Neutrophil (primary cell): Measurements from ENCODE around the gene THSD4.

Experiments
- H3K27ac ChIP-seq: fragments of 200-600 bp; sonication (generic); 2 replicates; pipeline ENCODE4 v1.5.1; 2016; ENCODE audit warnings: mild to moderate bottlenecking, moderate library complexity
- H3K27me3 ChIP-seq: fragments of 200-600 bp; sonication (generic); 2 replicates; pipeline ENCODE4 v1.6.0; 2016; ENCODE audit warnings: mild to moderate bottlenecking
- H3K36me3 ChIP-seq: fragments of 200-600 bp; sonication (generic); 2 replicates; pipeline ENCODE4 v1.5.1; 2017
- H3K4me1 ChIP-seq, 2 experiments: fragments of 200-600 bp in 1 of 2; sonication (generic) in 1 of 2; 1 replicate in 1 of 2; 2 replicates in 1 of 2; pipeline versions ENCODE4 v1.5.1 to v1.6.1; 2013 to 2016; ENCODE audit warnings: low read depth in 1 of 2, low read length in 1 of 2, mild to moderate bottlenecking in 1 of 2, moderate library complexity in 1 of 2; ENCODE audit not compliant: control insufficient read depth in 1 of 2, insufficient read depth in 1 of 2
- H3K4me3 ChIP-seq, 2 experiments: fragments of 200-600 bp in 1 of 2; sonication (generic) in 1 of 2; 1 replicate in 1 of 2; 2 replicates in 1 of 2; pipeline ENCODE4 v1.5.1; 2013 to 2016; ENCODE audit warnings: low read depth in 1 of 2, low read length in 1 of 2, mild to moderate bottlenecking in 1 of 2, moderate library complexity in 1 of 2
- H3K9me3 ChIP-seq: fragments of 200-600 bp; sonication (generic); 2 replicates; pipeline ENCODE4 v1.5.1; 2016
- CTCF ChIP-seq: fragments of 200-600 bp; sonication (generic); IDR thresholded peaks from 2 replicates; pipeline ENCODE4 v1.5.1; 2016; ENCODE audit warnings: antibody characterized with exemption

THSD4 gene

GRCh38 chr15:71228403-71228802 is 113.1 kb downstream of the THSD4 start:
- H3K9me3 ChIP-seq = no peaks in the 10 kb centered on the region
- H3K4me1 ChIP-seq = no peaks in the 10 kb centered on the region
- H3K27ac ChIP-seq = no peak overlapping the region
- H3K36me3 ChIP-seq = no peaks in the 10 kb centered on the region
- H3K4me3 ChIP-seq = no peak overlapping the region
- no peak for TF ChIP-seq CTCF
- peaks cover 14% of the 10 kb centered on the region for H3K27me3 ChIP-seq

GRCh38 chr15:71230303-71230702 is 115.0 kb downstream of the THSD4 start:
- Histone ChIP-seq H3K27me3 (peaks cover 12% of the 10 kb centered on the region), H3K4me3 (no peak overlapping the region), H3K27ac (no peak overlapping the region), H3K4me1 (no peaks in the 10 kb centered on the region), H3K9me3 (no peaks in the 10 kb centered on the region), H3K36me3 (no peaks in the 10 kb centered on the region)
- no peak for TF ChIP-seq CTCF

- no peak overlapping the region for H3K4me3 ChIP-seq
- no peaks in the 10 kb centered on the region for H3K9me3 ChIP-seq
- TF ChIP-seq CTCF = no peak
- H3K27ac ChIP-seq = no peak overlapping the region
- peaks cover 12% of the 10 kb centered on the region for H3K27me3 ChIP-seq
- H3K4me1 ChIP-seq = no peaks in the 10 kb centered on the region
- H3K36me3 ChIP-seq = no peaks in the 10 kb centered on the region
These were observed 116.5 kb downstream of the THSD4 start for GRCh38 chr15:71231758-71232157.

- Histone ChIP-seq H3K27me3 (peaks cover 12% of the 10 kb centered on the region), H3K9me3 (no peaks in the 10 kb centered on the region), H3K4me1 (no peaks in the 10 kb centered on the region), H3K36me3 (no peaks in the 10 kb centered on the region), H3K27ac (no peak overlapping the region), H3K4me3 (no peak overlapping the region)
- no peak for TF ChIP-seq CTCF
These were observed 117.1 kb downstream of the THSD4 start for GRCh38 chr15:71232411-71232810.

GRCh38 chr15:71237456-71238188 is 122.4 kb downstream of the THSD4 start:
- no peak overlapping the region for H3K27ac ChIP-seq
- H3K4me3 ChIP-seq = no peak overlapping the region
- H3K9me3 ChIP-seq = no peaks in the 10 kb centered on the region
- H3K4me1 ChIP-seq = no peaks in the 10 kb centered on the region
- H3K27me3 ChIP-seq = no peaks in the 10 kb centered on the region
- TF ChIP-seq CTCF = no peak
- no peaks in the 10 kb centered on the region for H3K36me3 ChIP-seq
